Suprapubic skin (tissue), 4 donors: ENCODE measurements around the gene BCKDHB. TPM values are rescaled to one million over a fixed set of nuclear protein-coding genes. Genes with fewer than 3 reads are reported as not detected.

ENCODE experiments used
- DNase-seq, 2 donors: peaks; one replicate each; pipeline ENCODE4 v3.0.0-alpha.2; 2019; ENCODE audit warnings: low spot score in 2 of 2
- H3K27ac ChIP-seq: fragments of 200-600 bp; sonication (generic); one replicate; pipeline ENCODE4 v1.5.1; 2019
- H3K27me3 ChIP-seq: fragments of 200-600 bp; sonication (generic); one replicate; pipeline ENCODE4 v1.5.1; 2019
- H3K36me3 ChIP-seq: fragments of 200-600 bp; sonication (generic); one replicate; pipeline ENCODE4 v1.5.1; 2019
- H3K4me1 ChIP-seq: fragments of 200-600 bp; sonication (generic); one replicate; pipeline ENCODE4 v1.5.1; 2019
- H3K4me3 ChIP-seq: fragments of 200-600 bp; sonication (generic); one replicate; pipeline ENCODE4 v1.5.1; 2019; ENCODE audit warnings: mild to moderate bottlenecking
- H3K9me3 ChIP-seq: fragments of 200-600 bp; sonication (generic); one replicate; pipeline ENCODE4 v1.5.1; 2019
- CTCF ChIP-seq, 2 donors: fragments of 200-600 bp in 1 of 2; fragments of 450-650 bp in 1 of 2; sonication (generic) in 1 of 2; IDR thresholded peaks; one replicate each; pipeline ENCODE4 v1.5.1; 2016 to 2019; ENCODE audit warnings: antibody characterized with exemption in 2 of 2, mild to moderate bottlenecking in 1 of 2, moderate library complexity in 1 of 2
- EP300 ChIP-seq: sonication (generic); formaldehyde crosslinking; IDR thresholded peaks from one replicate; pipeline ENCODE4 v1.6.1; 2017; ENCODE audit warnings: antibody characterized with exemption
- POLR2A ChIP-seq, 2 donors: fragments of 450-650 bp; IDR thresholded peaks; one replicate each; pipeline ENCODE4 v1.6.1; 2017; ENCODE audit warnings: antibody characterized with exemption in 2 of 2, mild to moderate bottlenecking in 2 of 2, moderate library complexity in 2 of 2
- POLR2AphosphoS5 ChIP-seq, 3 donors: sonication (generic); formaldehyde crosslinking; IDR thresholded peaks; one replicate each; pipeline ENCODE4 v1.6.1; 2017; ENCODE audit warnings: antibody characterized with exemption in 3 of 3
- WGBS: methylation state at CpG from one replicate; pipeline ENCODE4 v1.1.5; 2018; 5-methylcytosine and 5-hydroxymethylcytosine counted together
- total RNA-seq, 4 donors: library from RNA; depleted of rRNA; stranded (reverse); fragments of >200 nt; gene quantifications; one replicate each; pipeline ENCODE4 v1.1.0, GENCODE V29; 2016

BCKDHB gene
- total RNA-seq, 4 donors from 2014 or later = 10.5 to 17.2 (median 14.1) TPM

GRCh38 chr6:80339421-80339820 lies 232.9 kb downstream of the BCKDHB start:
- DNase-seq = no peak
- H3K4me3 ChIP-seq = no peak overlapping the region
- TF ChIP-seq EP300 (no peak), CTCF (IDR thresholded peaks at IDR 0.05) (no peak), POLR2A (IDR thresholded peaks at IDR 0.05) (no peak), POLR2AphosphoS5 (IDR thresholded peaks at IDR 0.05) (no peak)

GRCh38 chr6:80340280-80340679 lies 233.8 kb downstream of the BCKDHB start:
- H3K27me3 ChIP-seq = no peaks in the 10 kb centered on the region
- no peak for TF ChIP-seq POLR2A (IDR thresholded peaks at IDR 0.05)
- no peak for TF ChIP-seq EP300
- no peak for TF ChIP-seq POLR2AphosphoS5 (IDR thresholded peaks at IDR 0.05)
- TF ChIP-seq CTCF (IDR thresholded peaks at IDR 0.05) = no peak
- H3K4me1 ChIP-seq = no peaks in the 10 kb centered on the region
- 87% methylated on average over 4 of the region's 4 CpGs for WGBS
- DNase-seq = no peak
- H3K36me3 ChIP-seq = no peaks in the 10 kb centered on the region
- H3K4me3 ChIP-seq = no peak overlapping the region
- H3K27ac ChIP-seq = no peak overlapping the region
- no peaks in the 10 kb centered on the region for H3K9me3 ChIP-seq

More at GRCh38 chr6:80339421-80339820, 232.9 kb downstream of the BCKDHB start:
- no peaks in the 10 kb centered on the region for H3K4me1 ChIP-seq
- H3K27me3 ChIP-seq = no peaks in the 10 kb centered on the region
- no peak overlapping the region for H3K27ac ChIP-seq
- no peaks in the 10 kb centered on the region for H3K36me3 ChIP-seq
- no peaks in the 10 kb centered on the region for H3K9me3 ChIP-seq

GRCh38 chr6:80340686-80341085 lies 234.2 kb downstream of the BCKDHB start:
- 77% methylated on average over 5 of the region's 5 CpGs for WGBS
- Histone ChIP-seq H3K4me3 (no peak overlapping the region), H3K36me3 (no peaks in the 10 kb centered on the region), H3K4me1 (no peaks in the 10 kb centered on the region), H3K9me3 (no peaks in the 10 kb centered on the region), H3K27ac (no peak overlapping the region), H3K27me3 (no peaks in the 10 kb centered on the region)
- no peak for TF ChIP-seq CTCF (IDR thresholded peaks at IDR 0.05)
- TF ChIP-seq EP300 = no peak
- TF ChIP-seq POLR2AphosphoS5 (IDR thresholded peaks at IDR 0.05) = no peak
- TF ChIP-seq POLR2A (IDR thresholded peaks at IDR 0.05) = no peak
- DNase-seq = no peak

GRCh38 chr6:80341330-80341729 lies 234.9 kb downstream of the BCKDHB start:
- TF ChIP-seq EP300 (no peak), POLR2AphosphoS5 (IDR thresholded peaks at IDR 0.05) (no peak), CTCF (IDR thresholded peaks at IDR 0.05) (no peak), POLR2A (IDR thresholded peaks at IDR 0.05) (no peak)
- no peaks in the 10 kb centered on the region for H3K9me3 ChIP-seq
- H3K36me3 ChIP-seq = no peaks in the 10 kb centered on the region
- WGBS = 56% methylated on average over 4 of the region's 4 CpGs
- no peak overlapping the region for H3K4me3 ChIP-seq
- H3K27me3 ChIP-seq = no peaks in the 10 kb centered on the region
- H3K4me1 ChIP-seq = no peaks in the 10 kb centered on the region
- H3K27ac ChIP-seq = no peak overlapping the region
- no peak for DNase-seq

GRCh38 chr6:80343511-80343910 lies 237.0 kb downstream of the BCKDHB start:
- DNase-seq = no peak
- Histone ChIP-seq H3K36me3 (no peaks in the 10 kb centered on the region), H3K27me3 (no peaks in the 10 kb centered on the region), H3K4me3 (no peak overlapping the region), H3K9me3 (no peaks in the 10 kb centered on the region), H3K27ac (no peak overlapping the region), H3K4me1 (no peaks in the 10 kb centered on the region)
- WGBS = 93% methylated on average over 2 of the region's 2 CpGs
- TF ChIP-seq EP300 (no peak), POLR2A (IDR thresholded peaks at IDR 0.05) (no peak), CTCF (IDR thresholded peaks at IDR 0.05) (no peak)
